ENCODE results near the gene ITGB1BP1.

DNA sequence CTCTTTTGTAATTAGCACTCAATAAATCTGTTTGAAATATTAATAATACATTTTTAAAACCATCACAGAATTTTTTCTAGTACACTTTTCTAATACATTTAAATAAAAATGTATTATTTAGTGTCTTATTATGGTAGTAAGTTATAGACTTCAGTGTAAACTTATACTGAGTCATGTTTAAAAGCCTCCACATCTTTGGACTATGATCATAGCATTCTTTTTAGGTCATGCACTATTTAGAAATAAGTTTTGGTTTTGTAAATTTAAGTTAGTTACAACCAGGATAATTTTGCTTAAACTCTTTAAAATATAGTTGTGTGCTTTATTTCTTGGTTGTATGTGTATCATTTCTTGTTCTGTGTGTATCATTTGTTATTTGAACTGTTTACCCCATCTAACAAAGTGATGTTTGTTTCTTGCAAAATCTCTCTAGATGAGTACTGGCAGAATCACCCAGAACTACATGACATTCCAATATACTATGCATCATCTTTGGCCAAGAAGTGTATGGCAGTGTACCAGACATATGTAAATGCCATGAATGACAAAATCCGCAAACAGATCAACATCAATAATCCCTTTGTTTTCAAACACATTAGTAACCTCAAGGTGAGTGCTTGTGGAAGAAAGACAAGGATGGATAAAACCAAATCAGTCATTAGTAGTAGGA is 16.9 kb upstream of the ITGB1BP1 start:
- no peak for TF ChIP-seq HDGF (IDR thresholded peaks at IDR 0.05)
- TF ChIP-seq BMI1 (IDR thresholded peaks at IDR 0.05; ENCODE audit: borderline replicate concordance) = no peak
- no peak for TF ChIP-seq NR2C2 (IDR thresholded peaks at IDR 0.05; ENCODE audit: borderline replicate concordance, control insufficient read depth, insufficient read length, low read depth)
- no peak for TF ChIP-seq RCOR1 (conservative IDR thresholded peaks at IDR 0.05; ENCODE audit: low read depth, low read length)
- no peak for TF ChIP-seq SRF (IDR thresholded peaks at IDR 0.05; ENCODE audit: low read depth in 2 of 2, low read length in 2 of 2)
- no peak for TF ChIP-seq TCF12 (IDR thresholded peaks at IDR 0.05; ENCODE audit: low read depth, low read length)
- TF ChIP-seq SMC3 (IDR thresholded peaks at IDR 0.05; ENCODE audit: borderline replicate concordance, low read length) = no peak
- TF ChIP-seq MEF2A (IDR thresholded peaks at IDR 0.05; ENCODE audit: insufficient read depth, low read depth, low read length) = no peak
- TF ChIP-seq CTCF (IDR thresholded peaks at IDR 0.05 in 2 of 3, conservative IDR thresholded peaks at IDR 0.05 in 1 of 3; ENCODE audit: control insufficient read depth in 2 of 3, extremely low read depth in 1 of 3, insufficient read depth in 1 of 3, low read depth in 3 of 3, low read length in 3 of 3) = no peak
- no peak for TF ChIP-seq ZNF622 (IDR thresholded peaks at IDR 0.05)
- no peak for TF ChIP-seq EED (IDR thresholded peaks at IDR 0.05; ENCODE audit: low read depth)
- no peak for TF ChIP-seq EP300 (IDR thresholded peaks at IDR 0.05; ENCODE audit: borderline replicate concordance in 1 of 2, control insufficient read depth in 1 of 2, low read depth in 2 of 2, low read length in 2 of 2)
- TF ChIP-seq NFIC (IDR thresholded peaks at IDR 0.05; ENCODE audit: low read depth, low read length) = no peak
- no peak for TF ChIP-seq ZNF592 (IDR thresholded peaks at IDR 0.05)

Data from GM12878 (cell line).